ENCODE results near the gene ATP1A1.

GRCh38 chr1:116372191-116372590 is 853 bp upstream of the ATP1A1 start:
- no peak for TF ChIP-seq CTCF (IDR thresholded peaks at IDR 0.05; ENCODE audit: insufficient read depth, low read length, poor library complexity, severe bottlenecking)
- no peak for TF ChIP-seq EZH2phosphoT487 (conservative IDR thresholded peaks at IDR 0.05; ENCODE audit: low read length)
